BJ (cell line): Measurements from ENCODE around the gene ARCN1. TPM values are rescaled to one million over a fixed set of nuclear protein-coding genes. Genes with fewer than 3 reads are reported as not detected.

Experiments used
- CTCF ChIA-PET: fragments of 350-600 bp; formaldehyde crosslinking; extraction: SDS; loops from one replicate; lab custom pipeline; 2021; ENCODE audit warnings: antibody characterized with exemption, inconsistent platforms; lab: Yijun Ruan, JAX
- POLR2A ChIA-PET: fragments of 300-600 bp; sonication (Branson Sonifier 250); formaldehyde crosslinking; extraction: SDS; loops from one replicate; lab custom pipeline; 2021; ENCODE audit warnings: antibody characterized with exemption; lab: Charles Lee
- DNase-seq: peaks from one replicate; pipeline ENCODE4 v3.0.0-alpha.2; 2011; ENCODE audit warnings: low read depth
- H3K27me3 ChIP-seq: 2 replicates; pipeline ENCODE4 v1.6.0; 2011; ENCODE audit warnings: low read length; ENCODE audit not compliant: control insufficient read depth, insufficient read depth
- H3K36me3 ChIP-seq: 2 replicates; pipeline ENCODE4 v1.5.1; 2011; ENCODE audit warnings: low read length; ENCODE audit not compliant: control insufficient read depth, insufficient read depth
- H3K4me3 ChIP-seq: 2 replicates; pipeline ENCODE4 v1.5.1; 2011; ENCODE audit warnings: low read depth, mild to moderate bottlenecking, control low read depth, low read length
- polyA minus RNA-seq: library from RNA; depleted of rRNA, polyadenylated mRNA; stranded (reverse); fragments of >200 nt; gene quantifications from 2 replicates; pipeline ENCODE4 v1.2.3, GENCODE V29; 2011; rRNA and poly(A)+ RNA removed
- polyA plus RNA-seq: library from polyadenylated mRNA; depleted of rRNA; stranded (reverse); fragments of >200 nt; gene quantifications from 2 replicates; pipeline ENCODE4 v1.2.3, GENCODE V29; 2011; rRNA removed
- TF ChIP-seq, protein P1 (sequence below): IDR thresholded peaks from 2 replicates; pipeline ENCODE4 v1.5.1; 2011; ENCODE audit warnings: low read depth, mild to moderate bottlenecking, control low read depth, inconsistent platforms, low read length, moderate library complexity; ENCODE audit not compliant: insufficient read depth

ARCN1 gene
- polyA plus RNA-seq (206 and 286 TPM in 2 replicates), polyA minus RNA-seq (106 and 126 TPM in 2 replicates)

DNA sequence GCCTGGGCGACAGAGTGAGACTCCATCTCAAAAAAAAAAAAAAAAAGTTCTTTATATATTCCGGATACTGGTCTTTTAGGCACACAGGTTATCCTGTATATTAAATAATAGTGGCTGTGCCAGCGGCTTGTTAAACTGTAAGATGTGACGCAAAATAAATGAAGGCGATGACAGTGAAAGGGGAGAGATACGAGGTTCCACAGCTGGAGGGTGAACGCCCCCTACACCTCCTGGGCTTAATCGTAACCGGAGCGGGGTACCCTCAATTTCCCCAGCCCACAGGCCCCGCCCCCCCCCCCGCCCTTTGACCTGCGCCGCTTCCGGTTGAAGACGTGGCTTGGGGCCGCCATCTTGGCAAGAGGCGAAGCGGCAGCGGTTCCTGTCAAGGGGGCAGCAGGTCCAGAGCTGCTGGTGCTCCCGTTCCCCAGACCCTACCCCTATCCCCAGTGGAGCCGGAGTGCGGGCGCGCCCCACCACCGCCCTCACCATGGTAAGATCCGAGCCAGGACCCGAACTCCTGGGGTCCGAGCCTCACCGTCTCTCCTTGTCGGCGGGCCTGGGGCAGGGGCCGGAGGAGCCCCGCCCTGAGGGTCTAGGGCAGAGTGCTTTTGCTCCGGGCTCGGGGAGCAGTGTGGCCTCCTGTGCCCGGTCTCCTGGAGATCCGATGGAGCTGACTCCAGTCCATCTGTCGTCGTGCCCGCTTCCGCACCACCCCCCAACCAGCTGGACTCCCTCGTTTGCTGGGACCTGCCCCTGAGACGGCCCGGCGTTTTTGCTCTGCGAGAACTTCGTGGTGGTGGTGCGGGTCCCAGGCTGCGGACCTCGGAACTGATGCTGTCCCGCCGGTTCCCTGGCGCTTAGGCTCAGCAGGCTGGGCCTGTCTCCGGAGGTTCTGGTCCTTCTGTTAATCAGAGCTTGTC, at the start of gene ARCN1:
Gene ARCN1 (plus strand): TSS at position 349 of the 920 bp plus-strand sequence. CDS start 139 bp downstream, at position 488.
- H3K36me3 ChIP-seq = no peaks in the 10 kb centered on the region
- no peaks in the 10 kb centered on the region for H3K27me3 ChIP-seq
- ChIA-PET CTCF (interaction anchor here (0.7 to 1.1 kb wide), 3 partner anchors 36 to 46 kb away, joined by 3 to 5 read pairs (median 3); no protein-coding TSS in a partner anchor), POLR2A (interaction anchor here (0.5 to 0.7 kb wide), 3 partner anchors 13 to 117 kb away, joined by 4 to 12 read pairs (median 4); no protein-coding TSS in a partner anchor)
- DNase-seq = no peak
- TF ChIP-seq, protein P1, sequence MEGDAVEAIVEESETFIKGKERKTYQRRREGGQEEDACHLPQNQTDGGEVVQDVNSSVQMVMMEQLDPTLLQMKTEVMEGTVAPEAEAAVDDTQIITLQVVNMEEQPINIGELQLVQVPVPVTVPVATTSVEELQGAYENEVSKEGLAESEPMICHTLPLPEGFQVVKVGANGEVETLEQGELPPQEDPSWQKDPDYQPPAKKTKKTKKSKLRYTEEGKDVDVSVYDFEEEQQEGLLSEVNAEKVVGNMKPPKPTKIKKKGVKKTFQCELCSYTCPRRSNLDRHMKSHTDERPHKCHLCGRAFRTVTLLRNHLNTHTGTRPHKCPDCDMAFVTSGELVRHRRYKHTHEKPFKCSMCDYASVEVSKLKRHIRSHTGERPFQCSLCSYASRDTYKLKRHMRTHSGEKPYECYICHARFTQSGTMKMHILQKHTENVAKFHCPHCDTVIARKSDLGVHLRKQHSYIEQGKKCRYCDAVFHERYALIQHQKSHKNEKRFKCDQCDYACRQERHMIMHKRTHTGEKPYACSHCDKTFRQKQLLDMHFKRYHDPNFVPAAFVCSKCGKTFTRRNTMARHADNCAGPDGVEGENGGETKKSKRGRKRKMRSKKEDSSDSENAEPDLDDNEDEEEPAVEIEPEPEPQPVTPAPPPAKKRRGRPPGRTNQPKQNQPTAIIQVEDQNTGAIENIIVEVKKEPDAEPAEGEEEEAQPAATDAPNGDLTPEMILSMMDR = no peak
- peak within 1 kb of the TSS; percentile 99 for H3K4me3 ChIP-seq

- Histone ChIP-seq H3K36me3 (peaks cover 22% of the 10 kb centered on the region), H3K4me3 (no peak overlapping the region), H3K27me3 (no peaks in the 10 kb centered on the region)
- TF ChIP-seq, protein P1 = peak; percentile 60
- no peak for DNase-seq
- ChIA-PET POLR2A (no interaction called here), CTCF (interaction anchor here (0.6 to 1.0 kb wide), 4 partner anchors 47 to 137 kb away, joined by 3 to 4 read pairs (median 3); no protein-coding TSS in a partner anchor)
These were observed 49.6 kb upstream of the ARCN1 start for GRCh38 chr11:118522571-118523072.

DNA sequence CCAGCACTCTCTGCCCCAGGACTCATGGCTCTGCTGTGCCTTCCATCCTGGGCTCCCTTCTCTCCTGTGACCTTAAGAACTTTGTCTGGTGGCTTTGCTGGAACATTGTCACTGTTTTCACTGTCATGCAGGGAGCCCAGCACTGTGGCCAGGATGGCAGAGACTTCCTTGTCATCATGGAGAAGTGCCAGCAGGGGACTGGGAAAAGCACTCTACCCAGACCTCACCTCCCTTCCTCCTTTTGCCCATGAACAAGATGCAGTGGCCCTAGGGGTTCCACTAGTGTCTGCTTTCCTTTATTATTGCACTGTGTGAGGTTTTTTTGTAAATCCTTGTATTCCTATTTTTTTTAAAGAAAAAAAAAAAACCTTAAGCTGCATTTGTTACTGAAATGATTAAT, 47.9 kb upstream of the ARCN1 start:
- POLR2A ChIA-PET = no interaction called here
- Histone ChIP-seq H3K36me3 (peaks cover 22% of the 10 kb centered on the region), H3K27me3 (no peaks in the 10 kb centered on the region), H3K4me3 (no peak overlapping the region)
- TF ChIP-seq, protein P1 = no peak
- CTCF ChIA-PET = interaction anchor here (0.8 kb wide), 1 partner anchor 19 kb away, joined by 3 read pairs; no protein-coding TSS in a partner anchor
- no peak for DNase-seq

DNA sequence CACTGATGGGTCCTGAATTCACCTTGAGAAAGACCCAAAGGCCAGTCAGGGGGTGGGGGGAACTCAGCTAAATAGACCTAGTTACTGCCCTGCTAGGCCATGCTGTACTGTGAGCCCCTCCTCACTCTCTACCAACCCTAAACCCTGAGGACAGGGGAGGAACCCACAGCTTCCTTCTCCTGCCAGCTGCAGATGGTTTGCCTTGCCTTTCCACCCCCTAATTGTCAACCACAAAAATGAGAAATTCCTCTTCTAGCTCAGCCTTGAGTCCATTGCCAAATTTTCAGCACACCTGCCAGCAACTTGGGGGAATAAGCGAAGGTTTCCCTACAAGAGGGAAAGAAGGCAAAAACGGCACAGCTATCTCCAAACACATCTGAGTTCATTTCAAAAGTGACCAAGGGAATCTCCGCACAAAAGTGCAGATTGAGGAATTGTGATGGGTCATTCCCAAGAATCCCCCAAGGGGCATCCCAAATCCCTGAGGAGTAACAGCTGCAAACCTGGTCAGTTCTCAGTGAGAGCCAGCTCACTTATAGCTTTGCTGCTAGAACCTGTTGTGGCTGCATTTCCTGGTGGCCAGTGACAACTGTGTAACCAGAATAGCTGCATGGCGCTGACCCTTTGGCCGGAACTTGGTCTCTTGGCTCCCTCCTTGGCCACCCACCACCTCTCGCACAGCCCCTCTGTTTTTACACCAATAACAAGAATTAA, 47.3 kb upstream of the ARCN1 start:
- ChIA-PET CTCF (no interaction called here), POLR2A (interaction anchor here (0.6 kb wide), 1 partner anchor 96 kb away, joined by 4 read pairs; no protein-coding TSS in a partner anchor)
- DNase-seq = no peak
- Histone ChIP-seq H3K36me3 (peaks cover 16% of the 10 kb centered on the region), H3K4me3 (no peak overlapping the region), H3K27me3 (no peaks in the 10 kb centered on the region)
- TF ChIP-seq, protein P1 = no peak
